DOHH2 (cell line): ENCODE measurements around the gene SPATA13.

Source experiments
- H3F3A ChIP-seq: fragments of 200-600 bp; sonication (generic), shearing (Covaris generic); 2 replicates; pipeline ENCODE4 v1.6.0; 2016; ENCODE audit warnings: antibody characterized with exemption, mild to moderate bottlenecking; ENCODE audit not compliant: control insufficient read depth, insufficient read depth
- H3K27ac ChIP-seq: fragments of 200-600 bp; sonication (generic); 2 replicates; pipeline ENCODE4 v1.5.1; 2014; ENCODE audit warnings: low read depth, mild to moderate bottlenecking, low read length, moderate library complexity
- H3K27me3 ChIP-seq: fragments of 200-600 bp; sonication (generic); 2 replicates; pipeline ENCODE4 v1.6.1; 2014; ENCODE audit warnings: mild to moderate bottlenecking, low read length, mixed read lengths; ENCODE audit not compliant: control insufficient read depth
- H3K36me3 ChIP-seq: fragments of 200-600 bp; sonication (generic); 2 replicates; pipeline ENCODE4 v1.6.1; 2014; ENCODE audit warnings: mild to moderate bottlenecking, low read length, moderate library complexity, mixed read lengths; ENCODE audit not compliant: control insufficient read depth
- H3K4me1 ChIP-seq: fragments of 200-600 bp; sonication (generic); 2 replicates; pipeline ENCODE4 v1.6.1; 2014; ENCODE audit warnings: mild to moderate bottlenecking, low read length, mixed read lengths; ENCODE audit not compliant: control insufficient read depth
- H3K4me2 ChIP-seq: fragments of 200-600 bp; sonication (generic); 2 replicates; pipeline ENCODE4 v1.6.0; 2014; ENCODE audit warnings: mild to moderate bottlenecking, low read length, moderate library complexity
- H3K4me3 ChIP-seq: fragments of 200-600 bp; sonication (generic); 2 replicates; pipeline ENCODE4 v1.5.1; 2014; ENCODE audit warnings: mild to moderate bottlenecking, low read length, mixed read lengths
- H3K79me2 ChIP-seq: fragments of 200-600 bp; sonication (generic); 2 replicates; pipeline ENCODE4 v1.6.1; 2014; ENCODE audit warnings: mild to moderate bottlenecking, low read length, mixed read lengths; ENCODE audit not compliant: control insufficient read depth
- H3K9me2 ChIP-seq: fragments of 200-600 bp; sonication (generic); replicated peaks from 2 replicates; pipeline ENCODE4 v1.6.1; 2014; ENCODE audit warnings: mild to moderate bottlenecking, low read length, mixed read lengths; ENCODE audit not compliant: control insufficient read depth
- H3K9me3 ChIP-seq: fragments of 200-600 bp; sonication (generic); 2 replicates; pipeline ENCODE4 v1.6.1; 2014; ENCODE audit warnings: antibody characterized with exemption, low read length, mixed read lengths; ENCODE audit not compliant: control insufficient read depth, insufficient read depth
- H4K20me1 ChIP-seq: fragments of 200-600 bp; sonication (generic); 2 replicates; pipeline ENCODE4 v1.6.0; 2014; ENCODE audit warnings: low read depth, mild to moderate bottlenecking, antibody characterized with exemption, low read length, moderate library complexity; ENCODE audit not compliant: control insufficient read depth, insufficient read depth
- EZH2phosphoT487 ChIP-seq: fragments of 200-600 bp; sonication (generic); IDR thresholded peaks from 2 replicates; pipeline ENCODE4 v1.6.1; 2017; ENCODE audit warnings: borderline replicate concordance, mild to moderate bottlenecking, antibody characterized with exemption, low read length, moderate library complexity, mixed read lengths
- TF ChIP-seq, protein P1 (sequence below): fragments of 200-600 bp; sonication (generic); IDR thresholded peaks from one replicate; pipeline ENCODE4 v1.5.1; 2014; ENCODE audit warnings: antibody characterized with exemption, mild to moderate bottlenecking, low read depth, low read length; ENCODE audit not compliant: poor library complexity, severe bottlenecking

SPATA13 gene

DNA sequence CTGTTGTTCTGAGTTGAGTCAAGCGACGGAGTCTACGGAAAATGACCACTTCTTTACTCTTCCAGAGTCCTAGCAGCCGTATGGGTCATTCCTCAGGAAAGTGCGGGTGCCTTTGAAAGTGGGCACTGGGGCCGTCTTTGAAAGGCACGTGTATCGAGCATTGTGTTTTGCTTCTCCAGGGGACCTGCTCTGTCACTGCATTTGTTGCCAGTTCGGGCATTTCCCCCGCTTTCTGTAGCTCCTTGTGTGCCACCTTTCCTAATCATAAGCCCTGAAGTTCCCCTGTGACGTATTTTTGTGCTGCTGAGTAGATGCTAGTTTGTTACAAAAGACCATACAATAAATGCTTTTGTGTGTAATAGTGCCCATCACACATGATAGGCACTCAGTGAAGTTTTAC is 24.4 kb downstream of the SPATA13 start:
- H3K27me3 ChIP-seq: no peaks in the 10 kb centered on the region
- H3K79me2 ChIP-seq: peaks cover 44% of the 10 kb centered on the region
- H3K9me3 ChIP-seq: peaks cover 6% of the 10 kb centered on the region; the same call in 1 of the 2 replicates
- TF ChIP-seq, protein P1, sequence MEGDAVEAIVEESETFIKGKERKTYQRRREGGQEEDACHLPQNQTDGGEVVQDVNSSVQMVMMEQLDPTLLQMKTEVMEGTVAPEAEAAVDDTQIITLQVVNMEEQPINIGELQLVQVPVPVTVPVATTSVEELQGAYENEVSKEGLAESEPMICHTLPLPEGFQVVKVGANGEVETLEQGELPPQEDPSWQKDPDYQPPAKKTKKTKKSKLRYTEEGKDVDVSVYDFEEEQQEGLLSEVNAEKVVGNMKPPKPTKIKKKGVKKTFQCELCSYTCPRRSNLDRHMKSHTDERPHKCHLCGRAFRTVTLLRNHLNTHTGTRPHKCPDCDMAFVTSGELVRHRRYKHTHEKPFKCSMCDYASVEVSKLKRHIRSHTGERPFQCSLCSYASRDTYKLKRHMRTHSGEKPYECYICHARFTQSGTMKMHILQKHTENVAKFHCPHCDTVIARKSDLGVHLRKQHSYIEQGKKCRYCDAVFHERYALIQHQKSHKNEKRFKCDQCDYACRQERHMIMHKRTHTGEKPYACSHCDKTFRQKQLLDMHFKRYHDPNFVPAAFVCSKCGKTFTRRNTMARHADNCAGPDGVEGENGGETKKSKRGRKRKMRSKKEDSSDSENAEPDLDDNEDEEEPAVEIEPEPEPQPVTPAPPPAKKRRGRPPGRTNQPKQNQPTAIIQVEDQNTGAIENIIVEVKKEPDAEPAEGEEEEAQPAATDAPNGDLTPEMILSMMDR: no peak
- no peak for TF ChIP-seq EZH2phosphoT487
- H3F3A ChIP-seq: no peaks in the 10 kb centered on the region
- H3K36me3 ChIP-seq: 0 out of 2 replicates have a peak, but pooled peaks cover 5% of the 10 kb centered on the region
- H3K4me2 ChIP-seq: no peak overlapping the region
- H3K9me2 ChIP-seq: no peaks in the 10 kb centered on the region
- no peak overlapping the region for H3K27ac ChIP-seq
- peaks cover 8% of the 10 kb centered on the region for H3K4me1 ChIP-seq
- no peaks in the 10 kb centered on the region for H4K20me1 ChIP-seq
- no peak overlapping the region for H3K4me3 ChIP-seq

DNA sequence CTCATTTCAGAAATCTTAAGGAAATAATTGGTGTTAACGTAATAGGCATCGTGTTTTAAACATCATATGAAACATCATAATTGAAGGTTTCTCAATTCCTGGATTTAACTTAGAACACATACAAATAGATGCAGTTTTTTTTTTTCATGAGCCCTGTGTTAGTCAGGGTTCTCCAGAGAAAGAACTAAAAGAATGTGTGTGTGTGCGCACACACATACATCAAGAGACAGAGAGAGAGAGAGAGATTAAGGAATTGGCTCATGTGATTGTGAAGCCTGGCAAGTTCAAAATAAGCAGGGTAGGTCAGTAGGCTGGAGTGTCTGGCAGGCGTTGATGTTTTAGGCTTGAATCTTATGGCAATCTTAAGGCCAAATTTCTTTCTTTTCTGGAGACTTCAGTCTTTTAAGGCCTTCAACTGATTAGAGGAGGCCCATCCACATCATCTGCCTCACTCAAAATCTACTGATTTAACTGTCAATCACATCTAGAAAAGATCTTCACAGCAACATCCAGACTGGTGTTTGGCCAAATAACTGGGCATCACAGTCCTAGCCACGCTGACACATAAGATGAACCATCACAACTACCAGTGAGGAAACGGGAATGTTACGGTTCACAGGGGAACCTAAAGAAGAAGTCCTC is 25.2 kb downstream of the SPATA13 start:
- H3K9me3 ChIP-seq: peaks cover 6% of the 10 kb centered on the region; the same call in 1 of the 2 replicates
- H3F3A ChIP-seq: no peaks in the 10 kb centered on the region
- H3K4me3 ChIP-seq: no peak overlapping the region
- H4K20me1 ChIP-seq: no peaks in the 10 kb centered on the region
- no peaks in the 10 kb centered on the region for H3K9me2 ChIP-seq
- no peak overlapping the region for H3K27ac ChIP-seq
- peaks cover 8% of the 10 kb centered on the region for H3K4me1 ChIP-seq
- H3K4me2 ChIP-seq: no peak overlapping the region
- no peak for TF ChIP-seq EZH2phosphoT487
- TF ChIP-seq, protein P1: no peak
- H3K36me3 ChIP-seq: 0 out of 2 replicates have a peak, but pooled peaks cover 5% of the 10 kb centered on the region
- H3K27me3 ChIP-seq: no peaks in the 10 kb centered on the region
- peaks cover 36% of the 10 kb centered on the region for H3K79me2 ChIP-seq

DNA sequence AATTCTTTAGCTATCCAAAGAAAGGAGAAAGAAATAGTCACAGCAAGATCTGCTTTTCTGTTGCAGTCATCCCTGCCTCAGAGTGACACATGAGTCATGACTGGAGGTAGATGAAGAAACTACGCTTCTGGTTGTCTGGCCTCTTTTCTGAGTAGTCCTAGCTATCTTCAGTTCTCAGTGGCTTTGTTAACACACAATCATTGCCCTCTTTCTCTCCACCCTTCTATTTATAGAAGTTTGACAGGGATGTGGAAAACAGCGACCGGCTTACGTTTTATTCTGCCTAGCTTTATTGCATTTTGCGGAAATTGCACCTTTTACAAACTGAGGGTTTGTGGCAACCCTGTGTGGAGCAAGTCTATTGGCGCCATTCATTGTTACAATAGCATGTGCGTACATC is 26.7 kb downstream of the SPATA13 start:
- Histone ChIP-seq H3K4me1 (peaks cover 5% of the 10 kb centered on the region), H3F3A (no peaks in the 10 kb centered on the region), H3K36me3 (0 out of 2 replicates have a peak, but pooled peaks cover under 1% of the 10 kb centered on the region), H3K79me2 (peaks cover 26% of the 10 kb centered on the region), H3K4me3 (no peak overlapping the region), H4K20me1 (no peaks in the 10 kb centered on the region), H3K9me3 (peaks cover 2% of the 10 kb centered on the region; the same call in 1 of the 2 replicates), H3K27me3 (no peaks in the 10 kb centered on the region), H3K9me2 (no peaks in the 10 kb centered on the region), H3K4me2 (no peak overlapping the region), H3K27ac (no peak overlapping the region)
- no peak for TF ChIP-seq EZH2phosphoT487
- TF ChIP-seq, protein P1: no peak
